ENCODE data around the gene LRRC70. TPM values are rescaled to one million over a fixed set of nuclear protein-coding genes. Genes with fewer than 3 reads are reported as not detected.

The LRRC70 gene
- total and polyA plus RNA-seq, 2 experiments from 2014 or later: 0.15 to 1.7 TPM

DNA sequence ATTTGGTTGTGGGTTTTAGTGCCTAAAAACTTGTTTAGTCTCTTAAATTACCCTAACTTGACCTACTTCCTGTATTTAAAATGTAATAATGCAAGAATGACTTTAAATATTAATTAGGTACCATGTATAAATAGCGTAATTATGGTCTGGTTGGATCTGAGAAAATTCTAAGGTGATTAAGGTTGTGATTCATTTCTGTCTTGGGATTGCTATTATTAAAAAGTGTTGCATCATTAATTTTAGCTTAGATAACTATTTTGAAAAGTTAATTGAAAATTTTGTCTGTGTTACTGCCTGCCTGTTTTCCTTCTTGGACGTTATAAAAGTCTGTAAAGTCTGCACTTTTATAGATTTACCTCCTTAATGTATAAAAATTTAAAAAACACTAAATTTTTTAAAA is 11.8 kb downstream of the LRRC70 start:
- Mint-ChIP-seq H3K36me3 (ENCODE audit: low read depth) (peaks cover 21% of the 10 kb centered on the region; the same call in 2 of the 3 replicates), H3K9me3 (no peaks in the 10 kb centered on the region), H3K27me3 (ENCODE audit: insufficient read depth, low read depth, poor library complexity) (no peaks in the 10 kb centered on the region), H3K4me1 (peaks cover 21% of the 10 kb centered on the region), H3K27ac (no peak overlapping the region), H3K4me3 (no peak overlapping the region)
- Histone ChIP-seq H3F3A (replicated peaks; ENCODE audit: low read depth) (no peaks in the 10 kb centered on the region), H3K27ac (ENCODE audit: low read depth) (no peak overlapping the region), H4K20me1 (replicated peaks; ENCODE audit: insufficient read depth) (no peaks in the 10 kb centered on the region), H3K27me3 (ENCODE audit: insufficient read depth) (no peaks in the 10 kb centered on the region), H3K9me2 (ENCODE audit: insufficient read depth) (peaks cover 4% of the 10 kb centered on the region; the same call in 1 of the 2 replicates), H3K4me1 (ENCODE audit: insufficient read depth) (peaks cover 16% of the 10 kb centered on the region), H2AFZ (no peak overlapping the region), H3K36me3 (ENCODE audit: insufficient read depth) (peaks cover 5% of the 10 kb centered on the region; the same call in 1 of the 2 replicates), H3K4me2 (no peak overlapping the region), H3K4me3 (no peak overlapping the region), H3K79me2 (replicated peaks; ENCODE audit: insufficient read depth) (no peaks in the 10 kb centered on the region)
- no peak for DNase-seq (ENCODE audit: low spot score)
- no peak for TF ChIP-seq NANOG (IDR thresholded peaks at IDR 0.05; ENCODE audit: borderline replicate concordance)
- TF ChIP-seq STAT1 (IDR thresholded peaks at IDR 0.05; ENCODE audit: unreplicated experiment): no peak
- no peak for TF ChIP-seq CREB1 (CRISPR knock-in tag; IDR thresholded peaks at IDR 0.05; ENCODE audit: low read depth)
- TF ChIP-seq EZH2 (IDR thresholded peaks at IDR 0.05; ENCODE audit: low read depth, unreplicated experiment): no peak
- no peak for TF ChIP-seq ZNF114 (CRISPR knock-in tag; IDR thresholded peaks at IDR 0.05)
- TF ChIP-seq, protein P1, sequence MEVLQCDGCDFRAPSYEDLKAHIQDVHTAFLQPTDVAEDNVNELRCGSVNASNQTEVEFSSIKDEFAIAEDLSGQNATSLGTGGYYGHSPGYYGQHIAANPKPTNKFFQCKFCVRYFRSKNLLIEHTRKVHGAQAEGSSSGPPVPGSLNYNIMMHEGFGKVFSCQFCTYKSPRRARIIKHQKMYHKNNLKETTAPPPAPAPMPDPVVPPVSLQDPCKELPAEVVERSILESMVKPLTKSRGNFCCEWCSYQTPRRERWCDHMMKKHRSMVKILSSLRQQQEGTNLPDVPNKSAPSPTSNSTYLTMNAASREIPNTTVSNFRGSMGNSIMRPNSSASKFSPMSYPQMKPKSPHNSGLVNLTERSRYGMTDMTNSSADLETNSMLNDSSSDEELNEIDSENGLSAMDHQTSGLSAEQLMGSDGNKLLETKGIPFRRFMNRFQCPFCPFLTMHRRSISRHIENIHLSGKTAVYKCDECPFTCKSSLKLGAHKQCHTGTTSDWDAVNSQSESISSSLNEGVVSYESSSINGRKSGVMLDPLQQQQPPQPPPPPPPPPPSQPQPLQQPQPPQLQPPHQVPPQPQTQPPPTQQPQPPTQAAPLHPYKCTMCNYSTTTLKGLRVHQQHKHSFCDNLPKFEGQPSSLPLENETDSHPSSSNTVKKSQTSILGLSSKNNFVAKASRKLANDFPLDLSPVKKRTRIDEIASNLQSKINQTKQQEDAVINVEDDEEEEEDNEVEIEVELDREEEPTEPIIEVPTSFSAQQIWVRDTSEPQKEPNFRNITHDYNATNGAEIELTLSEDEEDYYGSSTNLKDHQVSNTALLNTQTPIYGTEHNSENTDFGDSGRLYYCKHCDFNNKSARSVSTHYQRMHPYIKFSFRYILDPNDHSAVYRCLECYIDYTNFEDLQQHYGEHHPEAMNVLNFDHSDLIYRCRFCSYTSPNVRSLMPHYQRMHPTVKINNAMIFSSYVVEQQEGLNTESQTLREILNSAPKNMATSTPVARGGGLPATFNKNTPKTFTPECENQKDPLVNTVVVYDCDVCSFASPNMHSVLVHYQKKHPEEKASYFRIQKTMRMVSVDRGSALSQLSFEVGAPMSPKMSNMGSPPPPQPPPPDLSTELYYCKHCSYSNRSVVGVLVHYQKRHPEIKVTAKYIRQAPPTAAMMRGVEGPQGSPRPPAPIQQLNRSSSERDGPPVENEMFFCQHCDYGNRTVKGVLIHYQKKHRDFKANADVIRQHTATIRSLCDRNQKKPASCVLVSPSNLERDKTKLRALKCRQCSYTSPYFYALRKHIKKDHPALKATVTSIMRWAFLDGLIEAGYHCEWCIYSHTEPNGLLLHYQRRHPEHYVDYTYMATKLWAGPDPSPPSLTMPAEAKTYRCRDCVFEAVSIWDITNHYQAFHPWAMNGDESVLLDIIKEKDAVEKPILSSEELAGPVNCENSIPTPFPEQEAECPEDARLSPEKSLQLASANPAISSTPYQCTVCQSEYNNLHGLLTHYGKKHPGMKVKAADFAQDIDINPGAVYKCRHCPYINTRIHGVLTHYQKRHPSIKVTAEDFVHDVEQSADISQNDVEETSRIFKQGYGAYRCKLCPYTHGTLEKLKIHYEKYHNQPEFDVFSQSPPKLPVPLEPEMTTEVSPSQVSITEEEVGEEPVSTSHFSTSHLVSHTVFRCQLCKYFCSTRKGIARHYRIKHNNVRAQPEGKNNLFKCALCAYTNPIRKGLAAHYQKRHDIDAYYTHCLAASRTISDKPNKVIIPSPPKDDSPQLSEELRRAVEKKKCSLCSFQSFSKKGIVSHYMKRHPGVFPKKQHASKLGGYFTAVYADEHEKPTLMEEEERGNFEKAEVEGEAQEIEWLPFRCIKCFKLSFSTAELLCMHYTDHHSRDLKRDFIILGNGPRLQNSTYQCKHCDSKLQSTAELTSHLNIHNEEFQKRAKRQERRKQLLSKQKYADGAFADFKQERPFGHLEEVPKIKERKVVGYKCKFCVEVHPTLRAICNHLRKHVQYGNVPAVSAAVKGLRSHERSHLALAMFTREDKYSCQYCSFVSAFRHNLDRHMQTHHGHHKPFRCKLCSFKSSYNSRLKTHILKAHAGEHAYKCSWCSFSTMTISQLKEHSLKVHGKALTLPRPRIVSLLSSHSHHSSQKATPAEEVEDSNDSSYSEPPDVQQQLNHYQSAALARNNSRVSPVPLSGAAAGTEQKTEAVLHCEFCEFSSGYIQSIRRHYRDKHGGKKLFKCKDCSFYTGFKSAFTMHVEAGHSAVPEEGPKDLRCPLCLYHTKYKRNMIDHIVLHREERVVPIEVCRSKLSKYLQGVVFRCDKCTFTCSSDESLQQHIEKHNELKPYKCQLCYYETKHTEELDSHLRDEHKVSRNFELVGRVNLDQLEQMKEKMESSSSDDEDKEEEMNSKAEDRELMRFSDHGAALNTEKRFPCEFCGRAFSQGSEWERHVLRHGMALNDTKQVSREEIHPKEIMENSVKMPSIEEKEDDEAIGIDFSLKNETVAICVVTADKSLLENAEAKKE (CRISPR knock-in tag; IDR thresholded peaks at IDR 0.05): no peak
- TF ChIP-seq POLR2AphosphoS5 (IDR thresholded peaks at IDR 0.05; ENCODE audit: low read depth): no peak
- TF ChIP-seq EZH2phosphoT487 (IDR thresholded peaks at IDR 0.05; ENCODE audit: unreplicated experiment): no peak
- TF ChIP-seq, protein P2, sequence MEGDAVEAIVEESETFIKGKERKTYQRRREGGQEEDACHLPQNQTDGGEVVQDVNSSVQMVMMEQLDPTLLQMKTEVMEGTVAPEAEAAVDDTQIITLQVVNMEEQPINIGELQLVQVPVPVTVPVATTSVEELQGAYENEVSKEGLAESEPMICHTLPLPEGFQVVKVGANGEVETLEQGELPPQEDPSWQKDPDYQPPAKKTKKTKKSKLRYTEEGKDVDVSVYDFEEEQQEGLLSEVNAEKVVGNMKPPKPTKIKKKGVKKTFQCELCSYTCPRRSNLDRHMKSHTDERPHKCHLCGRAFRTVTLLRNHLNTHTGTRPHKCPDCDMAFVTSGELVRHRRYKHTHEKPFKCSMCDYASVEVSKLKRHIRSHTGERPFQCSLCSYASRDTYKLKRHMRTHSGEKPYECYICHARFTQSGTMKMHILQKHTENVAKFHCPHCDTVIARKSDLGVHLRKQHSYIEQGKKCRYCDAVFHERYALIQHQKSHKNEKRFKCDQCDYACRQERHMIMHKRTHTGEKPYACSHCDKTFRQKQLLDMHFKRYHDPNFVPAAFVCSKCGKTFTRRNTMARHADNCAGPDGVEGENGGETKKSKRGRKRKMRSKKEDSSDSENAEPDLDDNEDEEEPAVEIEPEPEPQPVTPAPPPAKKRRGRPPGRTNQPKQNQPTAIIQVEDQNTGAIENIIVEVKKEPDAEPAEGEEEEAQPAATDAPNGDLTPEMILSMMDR (conservative IDR thresholded peaks at IDR 0.05; ENCODE audit: low read depth in 2 of 2): no peak
- TF ChIP-seq ZNF331 (CRISPR knock-in tag; IDR thresholded peaks at IDR 0.05; ENCODE audit: low read depth): no peak
- TF ChIP-seq JUNB (IDR thresholded peaks at IDR 0.05; ENCODE audit: unreplicated experiment): no peak
- no peak for TF ChIP-seq REST (IDR thresholded peaks at IDR 0.05; ENCODE audit: unreplicated experiment)
- no peak for TF ChIP-seq ETS1 (IDR thresholded peaks at IDR 0.05)
- ATAC-seq: no peak

Measured in GM23338 (cell line).